ENCODE data around the gene NDC1.
"Not testable (repeated sequence)": the region's sequence is repeated elsewhere in the genome, so short reads cannot be mapped to it uniquely, and the experiment has no call there.

Gene NDC1

GRCh38 chr1:53821380-53821779, 16.7 kb downstream of the NDC1 start:
- peaks cover 14% of the 10 kb centered on the region for H3K36me3 ChIP-seq (ENCODE audit: control insufficient read depth, insufficient read depth, low read length, severe bottlenecking)
- H3K27me3 ChIP-seq (replicated peaks; ENCODE audit: control insufficient read depth, insufficient read depth, low read length): no peaks in the 10 kb centered on the region
- H3K9me3 ChIP-seq (ENCODE audit: control insufficient read depth, low read length): no peaks in the 10 kb centered on the region
- H3K4me3 ChIP-seq (ENCODE audit: low read length): no peak overlapping the region
- H3K9ac ChIP-seq (ENCODE audit: low read length): no peak overlapping the region
- H3K4me1 ChIP-seq (ENCODE audit: control insufficient read depth, insufficient read depth, low read length): no peaks in the 10 kb centered on the region
- DNase-seq (ENCODE audit: low read depth): no peak

GRCh38 chr1:53819387-53819786, 18.7 kb downstream of the NDC1 start:
- Histone ChIP-seq H3K27me3 (replicated peaks; ENCODE audit: control insufficient read depth, insufficient read depth, low read length) (no peaks in the 10 kb centered on the region), H3K36me3 (ENCODE audit: control insufficient read depth, insufficient read depth, low read length, severe bottlenecking) (peaks cover 12% of the 10 kb centered on the region)
- DNase-seq (ENCODE audit: low read depth): no peak

GRCh38 chr1:53816584-53816983, 21.5 kb downstream of the NDC1 start:
- not testable (repeated sequence) for H3K4me3 ChIP-seq (ENCODE audit: low read length); H3K9ac ChIP-seq (ENCODE audit: low read length); H3K27me3 ChIP-seq (replicated peaks; ENCODE audit: control insufficient read depth, insufficient read depth, low read length); H3K9me3 ChIP-seq (ENCODE audit: control insufficient read depth, low read length); DNase-seq (ENCODE audit: low read depth); H3K36me3 ChIP-seq (ENCODE audit: control insufficient read depth, insufficient read depth, low read length, severe bottlenecking); H3K4me1 ChIP-seq (ENCODE audit: control insufficient read depth, insufficient read depth, low read length)

More at GRCh38 chr1:53819387-53819786, 18.7 kb downstream of the NDC1 start:
- Histone ChIP-seq H3K9me3 (ENCODE audit: control insufficient read depth, low read length) (no peaks in the 10 kb centered on the region), H3K9ac (ENCODE audit: low read length) (no peak overlapping the region), H3K4me3 (ENCODE audit: low read length) (no peak overlapping the region), H3K4me1 (ENCODE audit: control insufficient read depth, insufficient read depth, low read length) (no peaks in the 10 kb centered on the region)

GRCh38 chr1:53815484-53815883, 22.6 kb downstream of the NDC1 start:
- not testable (repeated sequence) for DNase-seq (ENCODE audit: low read depth); H3K4me3 ChIP-seq (ENCODE audit: low read length); H3K9me3 ChIP-seq (ENCODE audit: control insufficient read depth, low read length); H3K4me1 ChIP-seq (ENCODE audit: control insufficient read depth, insufficient read depth, low read length); H3K9ac ChIP-seq (ENCODE audit: low read length); H3K27me3 ChIP-seq (replicated peaks; ENCODE audit: control insufficient read depth, insufficient read depth, low read length); H3K36me3 ChIP-seq (ENCODE audit: control insufficient read depth, insufficient read depth, low read length, severe bottlenecking)

GRCh38 chr1:53811414-53811851, 26.7 kb downstream of the NDC1 start:
- no peak for DNase-seq (ENCODE audit: low read depth)
- Histone ChIP-seq H3K4me1 (ENCODE audit: control insufficient read depth, insufficient read depth, low read length) (peaks cover 25% of the 10 kb centered on the region), H3K36me3 (ENCODE audit: control insufficient read depth, insufficient read depth, low read length, severe bottlenecking) (peaks cover 4% of the 10 kb centered on the region), H3K9me3 (ENCODE audit: control insufficient read depth, low read length) (peaks cover 3% of the 10 kb centered on the region), H3K27me3 (replicated peaks; ENCODE audit: control insufficient read depth, insufficient read depth, low read length) (no peaks in the 10 kb centered on the region), H3K4me3 (ENCODE audit: low read length) (no peak overlapping the region), H3K9ac (ENCODE audit: low read length) (no peak overlapping the region)

GRCh38 chr1:53810497-53810896, 27.6 kb downstream of the NDC1 start:
- Histone ChIP-seq H3K36me3 (ENCODE audit: control insufficient read depth, insufficient read depth, low read length, severe bottlenecking) (peaks cover 9% of the 10 kb centered on the region), H3K9me3 (ENCODE audit: control insufficient read depth, low read length) (peaks cover 3% of the 10 kb centered on the region), H3K4me1 (ENCODE audit: control insufficient read depth, insufficient read depth, low read length) (peaks cover 25% of the 10 kb centered on the region), H3K4me3 (ENCODE audit: low read length) (no peak overlapping the region), H3K9ac (ENCODE audit: low read length) (no peak overlapping the region), H3K27me3 (replicated peaks; ENCODE audit: control insufficient read depth, insufficient read depth, low read length) (no peaks in the 10 kb centered on the region)
- DNase-seq (ENCODE audit: low read depth): no peak

- DNase-seq (ENCODE audit: low read depth): no peak
- H3K9ac ChIP-seq (ENCODE audit: low read length): no peak overlapping the region
- H3K27me3 ChIP-seq (replicated peaks; ENCODE audit: control insufficient read depth, insufficient read depth, low read length): no peaks in the 10 kb centered on the region
- peaks cover 9% of the 10 kb centered on the region for H3K36me3 ChIP-seq (ENCODE audit: control insufficient read depth, insufficient read depth, low read length, severe bottlenecking)
- no peak overlapping the region for H3K4me3 ChIP-seq (ENCODE audit: low read length)
- H3K9me3 ChIP-seq (ENCODE audit: control insufficient read depth, low read length): peaks cover 3% of the 10 kb centered on the region
- peaks cover 25% of the 10 kb centered on the region for H3K4me1 ChIP-seq (ENCODE audit: control insufficient read depth, insufficient read depth, low read length)
These were observed 28.1 kb downstream of the NDC1 start for GRCh38 chr1:53810007-53810406.

GRCh38 chr1:53807916-53808315, 30.2 kb downstream of the NDC1 start:
- Histone ChIP-seq H3K4me3 (ENCODE audit: low read length) (no peak overlapping the region), H3K9ac (ENCODE audit: low read length) (no peak overlapping the region), H3K9me3 (ENCODE audit: control insufficient read depth, low read length) (no peaks in the 10 kb centered on the region), H3K36me3 (ENCODE audit: control insufficient read depth, insufficient read depth, low read length, severe bottlenecking) (peaks cover 5% of the 10 kb centered on the region), H3K27me3 (replicated peaks; ENCODE audit: control insufficient read depth, insufficient read depth, low read length) (no peaks in the 10 kb centered on the region), H3K4me1 (ENCODE audit: control insufficient read depth, insufficient read depth, low read length) (peaks cover 25% of the 10 kb centered on the region)
- peak; percentile 28 for DNase-seq (ENCODE audit: low read depth)

GRCh38 chr1:53804791-53805505, 33.1 kb downstream of the NDC1 start:
- no peak overlapping the region for H3K9ac ChIP-seq (ENCODE audit: low read length)
- DNase-seq (ENCODE audit: low read depth): no peak
- H3K36me3 ChIP-seq (ENCODE audit: control insufficient read depth, insufficient read depth, low read length, severe bottlenecking): peaks cover 8% of the 10 kb centered on the region
- H3K4me3 ChIP-seq (ENCODE audit: low read length): no peak overlapping the region
- no peaks in the 10 kb centered on the region for H3K9me3 ChIP-seq (ENCODE audit: control insufficient read depth, low read length)
- no peaks in the 10 kb centered on the region for H3K27me3 ChIP-seq (replicated peaks; ENCODE audit: control insufficient read depth, insufficient read depth, low read length)
- H3K4me1 ChIP-seq (ENCODE audit: control insufficient read depth, insufficient read depth, low read length): peaks cover 16% of the 10 kb centered on the region

GRCh38 chr1:53804181-53804580, 33.9 kb downstream of the NDC1 start:
- Histone ChIP-seq H3K4me1 (ENCODE audit: control insufficient read depth, insufficient read depth, low read length) (peaks cover 11% of the 10 kb centered on the region), H3K9me3 (ENCODE audit: control insufficient read depth, low read length) (no peaks in the 10 kb centered on the region), H3K27me3 (replicated peaks; ENCODE audit: control insufficient read depth, insufficient read depth, low read length) (no peaks in the 10 kb centered on the region), H3K36me3 (ENCODE audit: control insufficient read depth, insufficient read depth, low read length, severe bottlenecking) (peaks cover 8% of the 10 kb centered on the region), H3K9ac (ENCODE audit: low read length) (no peak overlapping the region), H3K4me3 (ENCODE audit: low read length) (no peak overlapping the region)
- DNase-seq (ENCODE audit: low read depth): no peak

- no peaks in the 10 kb centered on the region for H3K9me3 ChIP-seq (ENCODE audit: control insufficient read depth, low read length)
- peaks cover 3% of the 10 kb centered on the region for H3K36me3 ChIP-seq (ENCODE audit: control insufficient read depth, insufficient read depth, low read length, severe bottlenecking)
- no peaks in the 10 kb centered on the region for H3K27me3 ChIP-seq (replicated peaks; ENCODE audit: control insufficient read depth, insufficient read depth, low read length)
- no peaks in the 10 kb centered on the region for H3K4me1 ChIP-seq (ENCODE audit: control insufficient read depth, insufficient read depth, low read length)
- no peak overlapping the region for H3K9ac ChIP-seq (ENCODE audit: low read length)
- H3K4me3 ChIP-seq (ENCODE audit: low read length): no peak overlapping the region
- no peak for DNase-seq (ENCODE audit: low read depth)
These were observed 37.5 kb downstream of the NDC1 start for GRCh38 chr1:53800621-53801020.

- no peaks in the 10 kb centered on the region for H3K27me3 ChIP-seq (replicated peaks; ENCODE audit: control insufficient read depth, insufficient read depth, low read length)
- peaks cover 3% of the 10 kb centered on the region for H3K36me3 ChIP-seq (ENCODE audit: control insufficient read depth, insufficient read depth, low read length, severe bottlenecking)
- no peaks in the 10 kb centered on the region for H3K4me1 ChIP-seq (ENCODE audit: control insufficient read depth, insufficient read depth, low read length)
- peak; percentile 42 for DNase-seq (ENCODE audit: low read depth)
- no peak overlapping the region for H3K9ac ChIP-seq (ENCODE audit: low read length)
- no peak overlapping the region for H3K4me3 ChIP-seq (ENCODE audit: low read length)
- H3K9me3 ChIP-seq (ENCODE audit: control insufficient read depth, low read length): no peaks in the 10 kb centered on the region
These were observed 39.0 kb downstream of the NDC1 start for GRCh38 chr1:53799141-53799540.
